Kidney tubule cell (primary cell): ENCODE data around the gene DVL3.
"Not testable (repeated sequence)": the region's sequence is repeated elsewhere in the genome, so short reads cannot be mapped to it uniquely, and the experiment has no call there.

ENCODE experiments used
- DNase-seq: peaks from one replicate; pipeline ENCODE4 v3.0.0-alpha.2; 2018; ENCODE audit warnings: low spot score

The DVL3 gene

DNA sequence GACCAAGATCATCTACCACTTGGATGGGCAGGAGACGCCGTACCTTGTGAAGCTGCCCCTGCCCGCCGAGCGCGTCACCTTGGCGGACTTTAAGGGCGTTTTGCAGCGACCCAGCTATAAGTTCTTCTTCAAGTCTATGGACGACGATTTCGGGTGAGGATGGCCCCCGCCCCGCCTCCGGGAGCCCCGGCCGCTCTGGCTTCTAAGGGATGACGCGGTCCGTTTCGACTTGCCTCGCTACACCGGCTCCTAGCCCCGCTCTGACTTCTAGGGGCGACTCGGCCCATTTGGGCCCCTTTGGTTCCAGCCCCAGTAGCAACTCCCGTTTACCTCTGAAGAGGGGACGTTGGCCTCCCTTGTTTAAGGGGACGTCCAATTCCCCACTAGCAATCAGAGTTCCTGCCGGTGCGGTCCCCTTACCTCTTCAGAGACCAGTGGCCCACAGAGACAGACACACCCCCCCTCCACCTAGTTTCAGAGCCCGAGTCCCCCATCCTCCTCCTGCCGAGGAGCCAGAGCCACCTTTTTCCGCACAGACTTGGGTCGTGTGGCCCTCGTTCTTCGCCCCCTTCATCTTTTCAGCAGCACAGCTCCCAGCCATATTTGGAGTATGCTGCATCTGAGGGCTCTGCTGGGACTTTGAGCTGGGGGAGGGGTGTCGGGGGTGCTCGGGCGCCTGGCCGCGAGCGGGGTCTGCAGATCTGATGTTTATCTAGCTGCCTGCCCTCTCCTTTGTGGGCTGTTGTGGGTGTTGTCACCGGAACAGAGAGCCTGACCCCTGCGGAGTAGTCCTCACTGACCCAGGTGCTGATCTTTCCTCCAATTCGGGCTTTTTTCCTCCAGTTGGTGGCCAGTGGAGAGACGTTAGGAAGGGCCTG is 706 bp downstream of the DVL3 start:
- peak; percentile 38 for DNase-seq

DNA sequence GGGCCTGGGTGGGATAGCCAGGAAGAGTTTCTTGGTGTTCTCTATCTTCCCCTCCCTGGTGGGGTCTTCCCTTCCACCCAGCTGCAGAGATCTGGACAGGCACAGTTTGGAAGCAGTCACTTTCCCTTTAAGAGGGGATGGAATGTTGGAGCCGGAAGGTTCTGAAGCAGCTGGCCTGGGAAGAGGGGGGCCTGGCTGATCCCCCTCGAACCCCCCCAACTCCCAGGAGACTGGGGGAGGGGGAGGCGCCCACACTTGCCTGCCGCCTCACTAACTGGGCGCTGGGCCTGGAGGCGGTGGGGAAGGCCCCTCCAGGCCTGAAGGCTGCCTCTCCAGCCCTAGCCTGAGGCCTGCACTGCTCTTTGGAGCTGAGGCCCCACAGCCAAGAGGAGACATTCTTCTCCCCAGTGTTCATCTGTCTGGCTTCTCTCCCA is 1.4 kb downstream of the DVL3 start:
- peak; percentile 25 for DNase-seq

DNA sequence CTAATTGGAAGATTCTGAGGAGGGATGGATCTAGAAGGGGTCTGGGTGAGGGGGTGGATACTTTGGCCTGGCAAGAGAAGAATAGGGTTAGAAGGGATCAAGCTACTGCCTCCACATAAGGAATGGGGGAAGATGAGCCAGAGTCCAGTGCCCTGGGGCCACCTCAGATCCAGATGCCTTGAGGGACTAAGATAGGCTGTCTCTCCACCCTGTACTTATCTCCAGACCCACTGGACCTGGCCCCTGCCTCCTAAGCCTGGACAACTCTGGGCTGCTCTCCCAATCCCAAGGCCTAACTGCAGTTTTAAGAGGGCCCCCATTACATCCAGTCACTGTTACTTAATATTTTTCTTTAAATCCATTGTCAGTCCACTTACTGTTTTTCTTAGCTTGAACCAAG is 2.0 kb downstream of the DVL3 start:
- no peak for DNase-seq

DNA sequence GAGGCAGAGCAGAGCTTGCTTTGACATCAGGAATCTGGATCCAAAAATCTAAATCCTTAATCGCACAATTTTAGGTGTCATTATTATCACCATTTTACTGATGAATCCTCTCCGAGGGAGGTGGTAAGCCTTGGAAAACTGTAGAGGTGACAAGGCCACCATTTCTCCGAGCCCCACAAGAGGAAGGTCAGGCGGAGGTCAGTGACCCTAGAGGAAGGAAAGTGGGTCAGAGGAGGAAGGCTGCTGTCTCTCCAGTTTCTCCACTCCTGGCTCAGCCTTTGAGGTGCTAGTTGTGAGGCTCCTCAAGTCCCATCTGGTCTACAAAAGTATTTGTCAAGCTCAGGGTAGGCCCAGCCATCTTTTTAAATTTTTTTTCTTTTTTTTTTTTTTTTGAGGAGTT is 3.2 kb downstream of the DVL3 start:
- DNase-seq: no peak

DNA sequence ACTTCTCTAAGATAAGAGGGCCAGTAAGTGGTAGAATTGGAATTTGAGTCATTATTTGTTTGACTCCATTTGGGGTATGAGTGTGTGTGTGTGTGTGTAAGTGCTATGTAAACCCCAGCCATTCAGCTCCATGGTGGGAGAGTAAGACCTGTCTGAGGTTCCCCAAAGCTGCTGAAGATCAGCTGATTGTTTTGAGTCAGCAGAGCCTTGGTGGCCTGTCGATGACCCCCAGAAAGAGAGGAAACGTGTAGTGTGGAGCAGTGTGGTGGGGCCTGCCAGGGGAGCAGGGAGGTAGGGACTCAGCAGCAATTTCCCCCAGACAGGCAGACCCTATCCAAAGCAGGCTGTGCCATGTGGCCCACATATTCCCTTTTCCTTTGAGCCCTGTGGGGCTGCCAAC is 5.3 kb downstream of the DVL3 start:
- no peak for DNase-seq

DNA sequence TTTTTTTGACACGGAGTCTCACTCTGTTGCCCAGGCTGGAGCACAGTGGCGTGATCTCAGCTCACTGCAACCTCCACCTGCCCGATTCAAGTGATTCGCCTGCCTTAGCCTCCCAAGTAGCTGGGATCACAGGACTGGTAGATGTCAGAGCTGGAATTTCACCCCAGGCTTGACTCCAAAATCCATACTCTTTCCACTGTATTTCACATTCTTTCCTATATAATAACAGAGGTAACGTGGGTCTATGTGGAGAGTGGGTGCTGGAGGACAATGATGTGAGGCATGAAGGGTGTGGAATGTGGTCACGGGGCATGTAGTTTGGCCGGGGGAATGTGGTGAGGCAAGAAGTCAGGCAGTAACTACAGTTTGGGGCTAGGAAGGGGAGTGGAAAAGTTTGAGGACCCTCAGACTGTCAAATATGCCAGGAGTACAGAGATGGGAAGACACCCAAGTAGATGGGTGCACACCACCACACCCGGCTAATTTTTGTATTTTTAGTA is 7.4 kb downstream of the DVL3 start:
- not testable (repeated sequence) for DNase-seq

DNA sequence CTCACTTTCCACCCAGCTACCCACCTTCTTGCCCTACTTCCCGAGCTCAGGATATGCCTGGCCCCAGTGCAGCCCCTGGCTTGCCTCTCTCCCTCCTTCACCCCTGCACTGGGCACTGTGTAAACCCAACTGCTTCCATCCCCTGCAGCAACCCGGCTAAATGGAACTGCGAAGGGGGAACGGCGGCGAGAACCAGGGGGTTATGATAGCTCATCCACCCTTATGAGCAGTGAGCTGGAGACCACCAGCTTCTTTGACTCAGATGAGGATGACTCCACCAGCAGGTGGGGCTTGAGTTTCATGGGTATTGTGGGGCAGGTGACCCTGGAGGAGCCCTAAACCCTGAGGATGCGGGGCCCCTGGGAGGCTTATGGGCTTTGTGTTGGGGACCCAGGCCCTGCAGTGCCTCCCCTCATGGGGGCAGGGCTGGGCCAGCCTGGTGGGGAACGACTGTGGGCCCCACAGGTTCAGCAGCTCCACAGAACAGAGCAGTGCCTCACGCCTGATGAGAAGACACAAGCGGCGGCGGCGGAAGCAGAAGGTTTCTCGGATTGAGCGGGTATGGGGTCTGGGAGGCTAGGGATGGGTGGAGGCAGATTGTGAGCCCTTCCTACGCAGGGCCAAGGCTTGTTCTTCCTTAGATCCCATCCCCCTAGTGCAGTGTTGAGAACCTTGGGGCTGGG is 9.6 kb downstream of the DVL3 start:
- DNase-seq: no peak

DNA sequence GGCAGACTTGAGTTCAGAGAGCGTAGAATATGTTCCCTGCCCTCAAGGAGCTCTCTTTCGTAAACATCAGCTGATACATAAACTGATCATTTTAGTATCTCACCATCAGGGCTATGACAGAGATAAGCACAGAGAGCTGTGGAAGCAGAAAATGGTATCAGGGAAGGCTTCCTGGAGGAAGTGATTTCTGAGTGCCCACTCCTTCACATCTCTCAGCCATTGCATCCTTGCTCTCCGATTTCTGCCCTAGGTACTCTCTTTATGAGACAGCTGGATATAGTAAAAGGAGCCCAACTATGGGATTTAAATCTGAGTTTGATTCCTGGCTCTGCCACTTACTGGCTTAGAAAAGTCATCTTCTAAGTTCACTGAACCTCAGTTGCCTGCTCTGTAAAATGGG is 10.4 kb downstream of the DVL3 start:
- DNase-seq: no peak

DNA sequence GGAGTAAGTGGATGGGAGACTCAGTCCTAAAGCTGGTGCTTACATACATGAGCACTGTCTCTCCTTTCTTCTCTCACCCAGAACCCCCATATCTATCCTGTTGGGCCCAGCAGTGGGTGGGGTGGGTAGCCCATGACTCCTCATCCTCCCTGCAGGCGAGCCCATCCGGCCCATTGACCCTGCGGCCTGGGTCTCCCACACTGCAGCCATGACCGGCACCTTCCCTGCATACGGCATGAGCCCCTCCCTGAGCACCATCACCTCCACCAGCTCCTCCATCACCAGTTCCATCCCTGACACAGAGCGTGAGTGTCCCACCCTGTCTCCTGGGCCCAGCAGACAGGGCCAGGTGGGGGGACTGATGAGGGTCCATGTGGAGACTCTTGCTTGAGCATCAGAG is 11.5 kb downstream of the DVL3 start:
- DNase-seq: no peak

DNA sequence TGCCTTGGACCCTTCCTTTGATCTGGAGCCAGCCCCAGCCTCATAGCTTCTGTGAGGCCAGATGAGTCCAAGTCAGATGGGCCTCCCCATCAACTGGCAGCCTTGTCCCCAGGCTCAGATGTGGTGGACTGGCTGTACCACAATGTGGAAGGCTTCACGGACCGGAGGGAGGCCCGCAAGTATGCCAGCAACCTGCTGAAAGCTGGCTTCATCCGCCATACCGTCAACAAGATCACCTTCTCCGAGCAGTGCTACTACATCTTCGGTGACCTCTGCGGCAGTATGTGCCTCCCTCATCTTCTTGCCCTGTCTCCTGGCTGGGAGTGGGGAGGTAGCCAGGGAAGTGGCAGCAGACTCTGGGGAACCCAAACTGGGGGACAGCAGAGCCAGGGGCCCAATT is 12.6 kb downstream of the DVL3 start:
- DNase-seq: no peak

DNA sequence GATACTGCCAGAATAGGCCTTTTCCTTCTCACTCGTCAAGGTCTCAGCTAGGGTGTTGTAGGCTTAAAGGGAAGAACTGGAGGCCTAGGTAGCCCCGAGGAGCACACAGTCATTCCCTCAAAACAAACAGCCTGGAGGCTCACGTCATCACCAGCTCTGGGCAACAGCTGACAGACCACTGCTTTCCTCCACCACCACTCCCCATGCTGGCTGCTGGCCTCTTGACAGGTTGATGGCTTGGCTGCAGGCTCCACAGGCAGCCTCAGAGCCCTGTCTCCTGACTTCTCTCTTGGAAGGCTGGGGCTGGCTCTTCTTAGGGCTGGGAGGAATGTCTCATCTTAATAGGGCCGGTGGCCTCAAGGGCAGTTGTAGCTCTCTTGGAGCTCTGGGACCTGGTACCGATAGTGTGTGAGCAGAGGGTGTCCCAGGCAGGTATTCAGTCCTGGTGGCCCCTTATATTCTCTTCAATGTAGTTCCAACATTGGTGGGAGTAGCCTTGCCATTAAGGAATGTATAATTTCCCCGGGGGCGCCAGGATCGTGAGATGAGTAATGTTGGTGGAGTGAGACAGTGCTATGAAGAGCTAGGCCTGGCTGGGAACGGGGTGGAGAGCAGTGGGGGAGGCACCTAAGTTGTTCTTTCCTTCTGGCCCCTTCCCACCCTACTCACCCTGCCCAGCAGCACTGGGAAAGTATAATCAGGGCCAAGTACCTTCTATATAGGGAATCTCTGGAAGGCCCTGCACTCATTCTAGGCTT is 13.4 kb downstream of the DVL3 start:
- DNase-seq: peak; percentile 15

DNA sequence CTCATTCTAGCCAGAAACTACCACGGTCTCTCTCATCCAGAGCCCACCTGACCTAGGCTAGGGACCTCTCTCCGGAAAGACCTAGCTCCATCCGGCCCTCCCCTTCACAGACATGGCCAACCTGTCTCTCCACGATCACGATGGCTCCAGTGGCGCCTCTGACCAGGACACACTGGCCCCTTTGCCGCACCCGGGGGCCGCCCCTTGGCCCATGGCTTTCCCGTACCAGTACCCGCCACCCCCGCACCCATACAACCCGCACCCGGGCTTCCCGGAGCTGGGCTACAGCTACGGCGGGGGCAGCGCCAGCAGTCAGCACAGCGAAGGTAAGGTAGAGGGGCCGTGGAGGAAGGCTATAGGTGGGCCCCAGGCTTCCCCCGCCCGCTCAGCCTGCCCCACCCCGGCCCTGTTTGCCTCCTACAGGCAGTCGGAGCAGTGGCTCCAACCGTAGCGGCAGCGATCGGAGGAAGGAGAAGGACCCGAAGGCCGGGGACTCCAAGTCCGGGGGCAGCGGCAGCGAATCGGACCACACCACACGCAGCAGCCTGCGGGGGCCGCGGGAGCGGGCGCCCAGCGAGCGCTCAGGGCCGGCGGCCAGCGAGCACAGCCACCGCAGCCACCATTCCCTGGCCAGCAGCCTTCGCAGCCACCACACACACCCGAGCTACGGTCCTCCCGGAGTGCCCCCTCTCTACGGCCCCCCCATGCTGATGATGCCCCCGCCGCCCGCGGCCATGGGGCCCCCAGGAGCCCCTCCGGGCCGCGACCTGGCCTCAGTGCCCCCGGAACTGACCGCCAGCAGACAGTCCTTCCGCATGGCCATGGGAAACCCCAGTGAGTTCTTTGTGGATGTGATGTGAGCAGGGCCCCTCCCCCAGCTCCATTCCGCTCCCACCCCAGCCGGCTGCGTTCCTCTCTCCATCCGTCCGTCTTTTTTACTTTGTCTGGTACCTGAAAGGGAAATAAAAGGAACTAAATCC is 15.0 kb downstream of the DVL3 start:
- DNase-seq: no peak

DNA sequence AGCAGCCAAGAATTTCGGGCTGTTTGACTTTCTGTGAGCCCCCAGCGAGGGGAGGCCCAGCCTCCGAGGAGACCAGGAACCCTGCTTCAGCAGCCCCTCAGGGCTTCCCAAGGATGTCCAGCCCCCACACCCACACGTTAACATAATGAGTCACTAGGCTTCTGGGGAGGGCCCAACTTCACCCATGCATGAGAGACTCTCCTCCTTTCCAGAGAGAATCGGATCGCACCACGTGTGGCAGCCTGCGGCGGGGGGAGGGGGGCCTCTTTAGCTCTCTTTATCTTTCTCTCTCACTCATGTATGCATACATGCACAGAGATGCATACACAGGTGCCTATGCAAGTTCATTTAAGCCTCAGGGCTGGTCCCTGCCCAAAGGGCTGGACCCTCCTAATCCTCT is 16.4 kb downstream of the DVL3 start:
- peak; percentile 75 for DNase-seq

DNA sequence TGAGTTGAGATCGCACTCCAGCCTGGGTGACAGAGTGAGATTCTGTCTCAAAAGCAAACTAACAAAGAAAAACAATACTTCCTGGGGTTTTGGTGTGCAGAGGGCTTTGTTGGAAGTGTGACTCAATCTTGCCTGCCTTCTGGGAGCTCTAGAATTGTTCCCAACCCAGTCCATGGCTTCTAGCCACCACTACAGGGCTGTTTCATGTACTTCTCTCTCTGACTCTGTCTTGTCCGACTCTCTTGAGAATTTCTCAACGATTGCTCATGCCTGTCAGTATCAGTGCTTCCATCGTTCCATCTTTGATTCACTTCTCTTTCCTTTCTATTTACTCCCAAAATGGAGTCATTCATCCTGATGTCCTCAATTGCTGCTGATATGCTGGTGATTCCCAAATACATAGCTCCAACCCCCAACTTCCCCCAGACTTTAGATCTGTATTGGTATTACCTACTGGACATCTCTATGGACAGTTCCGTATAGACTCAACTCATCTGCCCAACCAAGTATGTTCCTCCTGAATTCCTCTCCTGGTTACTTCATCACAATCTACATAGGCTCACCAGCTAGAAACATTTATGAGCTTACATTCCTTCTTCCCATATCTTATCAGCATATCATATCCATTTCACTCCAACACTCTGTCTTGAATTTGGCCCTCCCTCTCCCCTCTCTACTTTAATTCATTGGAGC is 17.6 kb downstream of the DVL3 start:
- DNase-seq: peak; percentile 22

DNA sequence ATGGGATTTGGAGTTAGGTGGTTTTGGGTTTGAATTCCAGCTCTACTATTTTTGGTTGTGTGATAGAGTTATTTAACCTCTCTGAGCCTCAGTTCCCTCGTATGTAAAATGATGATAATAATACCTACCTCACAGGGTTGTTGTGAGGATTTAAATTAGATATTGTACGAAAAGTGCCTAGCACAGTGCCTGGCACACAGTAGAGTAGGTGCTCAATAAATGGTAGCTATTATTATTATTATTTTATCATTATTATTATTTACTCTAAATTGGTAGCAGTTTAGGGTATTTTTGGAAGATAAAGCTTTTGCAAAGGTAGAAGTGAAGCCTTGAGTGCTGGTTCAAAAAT is 18.2 kb downstream of the DVL3 start:
- no peak for DNase-seq

DNA sequence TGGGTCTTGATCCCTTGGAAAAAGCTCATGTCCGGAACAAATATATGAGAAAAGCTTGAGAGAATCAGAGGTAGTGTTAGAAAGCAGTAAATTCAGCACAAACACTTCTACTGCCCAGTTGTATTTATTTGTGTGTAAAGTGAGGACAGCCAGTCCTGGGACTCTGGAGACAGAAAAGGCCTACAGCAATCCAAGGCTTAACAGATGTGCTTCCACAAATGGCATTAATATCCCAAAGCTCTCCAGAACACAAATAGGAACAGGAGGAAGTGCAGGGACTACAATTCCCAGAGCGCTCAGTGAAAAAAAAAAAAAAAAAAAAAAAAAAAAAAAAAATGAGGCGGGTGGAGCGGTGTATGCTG is 19.1 kb downstream of the DVL3 start:
- no peak for DNase-seq

DNA sequence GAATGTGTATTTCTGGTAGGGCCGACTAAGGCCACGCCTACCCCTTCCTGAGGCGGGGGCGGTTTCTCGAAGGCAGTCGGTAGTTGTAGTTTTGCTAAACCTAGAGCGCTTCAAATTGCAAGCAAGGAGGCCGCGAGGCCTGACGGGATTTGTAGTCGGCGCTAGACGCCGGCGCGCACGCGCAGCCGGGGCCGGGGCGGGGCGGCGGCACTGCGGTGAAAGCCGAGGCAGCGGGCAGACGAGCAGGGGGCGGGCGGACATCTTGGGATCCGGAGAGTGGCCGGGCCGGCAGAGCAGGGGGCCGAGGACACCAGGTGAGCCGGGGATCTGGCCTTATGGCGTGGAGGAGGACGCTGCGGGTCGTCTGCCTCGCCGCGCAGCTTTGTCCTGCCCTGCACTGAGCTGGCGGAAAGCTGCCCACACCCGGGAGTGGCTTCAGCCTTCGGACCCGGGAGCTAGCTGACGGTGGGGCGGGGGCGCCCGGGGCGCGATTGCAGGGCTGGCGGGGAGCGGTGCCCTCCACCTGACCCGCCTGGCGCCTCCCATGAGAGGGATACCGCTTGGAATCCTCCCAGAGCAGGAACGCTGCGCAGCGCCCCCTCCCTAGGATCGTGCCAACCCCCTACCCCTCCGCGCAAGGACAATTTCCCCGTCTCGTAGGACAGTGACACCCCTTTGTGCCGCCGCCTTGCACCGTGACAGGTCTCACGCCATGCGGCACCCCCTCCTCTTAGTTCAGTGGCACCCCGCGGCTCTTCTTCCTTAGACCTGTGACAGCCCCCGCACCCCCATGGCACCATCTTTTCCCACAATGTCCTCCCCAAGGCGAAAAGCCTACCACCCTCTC is 19.7 kb downstream of the DVL3 start, which contains the start of gene AP2M1:
TSS of gene AP2M1 (plus strand) at position 210 of the 847 bp plus-strand sequence. CDS start 2,139 bp downstream, outside the sequence.
- DNase-seq: peak; percentile 99

DNA sequence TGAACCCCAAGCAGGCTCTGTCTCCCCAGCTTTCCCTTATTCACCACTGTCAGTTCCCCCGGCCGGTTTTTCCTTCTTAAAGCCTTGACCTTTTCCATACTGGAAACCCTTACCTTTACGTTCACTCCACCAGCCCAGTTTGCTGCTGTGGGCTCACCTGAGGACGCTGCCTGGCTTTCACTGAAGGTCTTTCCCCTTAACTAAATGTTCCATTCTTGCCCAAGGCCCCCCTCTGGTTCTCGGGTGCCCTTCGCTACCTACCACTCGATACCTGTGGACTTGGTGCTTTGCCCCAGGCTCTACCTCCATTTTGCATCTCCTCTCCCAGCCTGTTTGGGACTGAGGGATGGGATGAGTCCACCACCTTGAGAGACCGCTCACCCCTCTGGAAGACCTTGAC is 20.3 kb downstream of the DVL3 start:
- DNase-seq: peak; percentile 10

DNA sequence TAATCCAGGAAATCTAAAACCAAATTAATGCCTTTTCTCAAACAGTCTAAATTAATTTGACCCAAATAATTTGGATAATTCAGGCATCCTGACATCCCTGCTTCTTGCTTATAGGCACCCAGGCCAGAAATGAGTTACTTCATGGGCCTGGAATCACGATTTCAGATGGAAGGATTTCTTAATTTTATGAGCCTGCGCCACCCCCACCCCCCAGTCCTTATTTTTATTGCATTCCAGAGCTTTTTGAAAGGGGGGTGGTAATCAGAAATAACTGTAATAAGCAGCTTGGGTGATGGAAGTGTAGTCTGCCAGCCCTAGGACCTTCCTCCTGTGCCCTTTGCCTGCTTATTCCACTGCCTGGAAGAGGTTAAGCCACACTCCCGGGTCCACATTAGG is 20.8 kb downstream of the DVL3 start:
- no peak for DNase-seq
